Activated T-cell treated with anti-CD3 and anti-CD28 coated beads, Interleukin-2, amount 50 U/mL, for 1 hour (primary cell): ENCODE data around the gene AQP10.
A peak's percentile ranks its signal among the peaks of the same experiment; 100 is the strongest.
"Not testable (repeated sequence)": the region's sequence is repeated elsewhere in the genome, so short reads cannot be mapped to it uniquely, and the experiment has no call there.

Experiments used
- DNase-seq: peaks from one replicate; pipeline ENCODE4 v3.0.0-alpha.2; 2020

Gene AQP10

DNA sequence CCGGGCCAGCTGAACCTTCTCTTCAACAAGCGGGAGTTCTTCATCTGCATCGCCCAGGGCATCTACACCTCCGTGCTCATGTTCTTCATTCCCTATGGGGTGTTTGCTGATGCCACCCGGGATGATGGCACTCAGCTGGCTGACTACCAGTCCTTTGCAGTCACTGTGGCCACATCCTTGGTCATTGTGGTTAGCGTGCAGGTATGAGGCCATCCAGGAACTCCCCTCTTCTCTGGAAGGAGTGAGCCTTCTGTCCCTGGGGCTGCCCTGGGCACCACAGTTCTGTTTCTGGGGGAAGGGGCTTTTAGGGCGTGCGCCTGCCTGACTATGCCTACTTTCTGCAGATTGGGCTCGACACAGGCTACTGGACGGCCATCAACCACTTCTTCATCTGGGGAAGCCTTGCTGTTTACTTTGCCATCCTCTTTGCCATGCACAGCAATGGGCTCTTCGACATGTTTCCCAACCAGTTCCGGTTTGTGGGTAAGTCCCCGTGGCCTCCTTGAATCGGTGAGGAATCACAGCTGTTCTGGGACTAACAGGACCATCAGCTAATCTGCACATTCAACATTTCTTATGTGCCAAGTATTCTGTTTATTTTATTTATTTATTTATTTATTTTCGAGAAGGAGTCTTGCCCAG lies 25.5 kb downstream of the AQP10 start:
- no peak for DNase-seq

DNA sequence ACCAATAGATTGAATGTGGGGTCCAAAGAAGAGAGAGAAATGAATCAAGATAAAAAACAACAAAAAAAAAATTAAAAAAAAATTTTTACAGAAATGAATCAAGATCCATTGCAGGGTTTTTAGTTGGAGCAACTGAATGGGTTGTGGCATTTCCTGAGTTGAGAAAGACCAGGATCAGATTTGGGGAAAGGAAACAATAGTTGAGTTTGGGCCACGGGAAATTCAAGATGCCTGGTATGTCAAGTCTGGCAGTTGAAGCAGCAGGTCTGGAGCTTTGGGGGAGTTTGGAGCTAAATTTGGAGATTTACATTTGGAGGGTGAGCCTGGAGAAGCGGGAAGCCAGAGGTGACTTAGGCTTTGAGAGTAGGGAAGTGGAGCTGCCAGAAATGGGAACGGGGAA lies 27.1 kb downstream of the AQP10 start:
- no peak for DNase-seq

DNA sequence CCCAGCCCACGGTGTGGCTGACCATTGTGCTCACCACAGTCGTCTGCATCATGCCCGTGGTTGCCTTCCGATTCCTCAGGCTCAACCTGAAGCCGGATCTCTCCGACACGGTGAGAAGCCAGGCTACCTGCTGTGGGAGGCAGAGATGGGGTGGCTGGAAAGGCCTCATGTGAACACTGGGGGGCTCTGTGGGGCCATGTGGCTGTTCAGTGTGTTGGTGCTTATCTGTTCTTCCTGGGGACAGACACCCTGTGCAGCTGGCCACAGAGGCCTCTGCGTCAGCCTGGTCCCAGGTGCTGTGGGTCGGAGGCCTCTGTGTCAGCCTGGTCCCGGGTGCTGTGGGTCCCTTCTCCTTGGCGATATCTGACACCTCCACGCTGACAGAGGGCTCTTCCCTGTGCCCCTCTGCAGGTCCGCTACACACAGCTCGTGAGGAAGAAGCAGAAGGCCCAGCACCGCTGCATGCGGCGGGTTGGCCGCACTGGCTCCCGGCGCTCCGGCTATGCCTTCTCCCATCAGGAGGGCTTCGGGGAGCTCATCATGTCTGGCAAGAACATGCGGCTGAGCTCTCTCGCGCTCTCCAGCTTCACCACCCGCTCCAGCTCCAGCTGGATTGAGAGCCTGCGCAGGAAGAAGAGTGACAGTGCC lies 27.7 kb downstream of the AQP10 start:
- no peak for DNase-seq

DNA sequence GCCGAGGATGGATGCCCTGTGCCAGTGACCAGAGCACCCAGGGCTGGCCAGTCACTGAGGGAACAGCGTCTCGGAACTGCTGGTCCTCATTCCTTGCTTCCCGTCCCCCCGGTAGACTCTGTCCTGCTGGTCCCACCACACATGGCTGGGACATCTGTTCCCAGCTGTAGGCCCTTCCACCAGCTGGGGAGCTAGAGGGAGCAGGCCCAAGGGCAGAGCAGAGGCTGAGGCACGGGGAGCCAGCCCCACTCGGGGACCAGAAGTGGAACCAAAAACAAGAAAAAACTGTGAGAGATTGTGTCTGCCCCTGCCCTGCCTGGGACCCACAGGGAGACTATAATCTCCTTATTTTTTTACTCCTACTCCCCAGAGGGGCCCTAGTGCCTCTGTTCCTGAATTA lies 28.2 kb downstream of the AQP10 start:
- no peak for DNase-seq

DNA sequence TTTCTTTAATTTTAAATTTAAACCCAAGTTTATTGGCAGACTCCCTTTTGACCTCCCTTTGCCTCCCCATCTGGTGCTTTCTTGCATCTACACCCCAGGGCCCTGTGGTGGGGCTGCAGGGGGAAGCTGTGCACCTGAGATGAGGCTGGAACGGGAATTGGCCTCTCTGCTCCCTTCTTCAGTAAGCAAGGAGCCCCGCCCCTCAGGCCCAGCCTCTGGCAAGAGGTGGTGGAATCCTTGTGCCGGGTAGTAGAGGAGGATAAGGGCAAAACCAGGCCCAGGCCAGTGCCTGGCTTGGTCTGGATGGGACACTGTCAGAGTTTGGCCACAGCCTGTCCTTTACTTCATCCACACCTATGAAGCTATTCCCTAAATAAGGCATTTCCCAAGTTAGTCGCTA lies 29.5 kb downstream of the AQP10 start:
- no peak for DNase-seq

DNA sequence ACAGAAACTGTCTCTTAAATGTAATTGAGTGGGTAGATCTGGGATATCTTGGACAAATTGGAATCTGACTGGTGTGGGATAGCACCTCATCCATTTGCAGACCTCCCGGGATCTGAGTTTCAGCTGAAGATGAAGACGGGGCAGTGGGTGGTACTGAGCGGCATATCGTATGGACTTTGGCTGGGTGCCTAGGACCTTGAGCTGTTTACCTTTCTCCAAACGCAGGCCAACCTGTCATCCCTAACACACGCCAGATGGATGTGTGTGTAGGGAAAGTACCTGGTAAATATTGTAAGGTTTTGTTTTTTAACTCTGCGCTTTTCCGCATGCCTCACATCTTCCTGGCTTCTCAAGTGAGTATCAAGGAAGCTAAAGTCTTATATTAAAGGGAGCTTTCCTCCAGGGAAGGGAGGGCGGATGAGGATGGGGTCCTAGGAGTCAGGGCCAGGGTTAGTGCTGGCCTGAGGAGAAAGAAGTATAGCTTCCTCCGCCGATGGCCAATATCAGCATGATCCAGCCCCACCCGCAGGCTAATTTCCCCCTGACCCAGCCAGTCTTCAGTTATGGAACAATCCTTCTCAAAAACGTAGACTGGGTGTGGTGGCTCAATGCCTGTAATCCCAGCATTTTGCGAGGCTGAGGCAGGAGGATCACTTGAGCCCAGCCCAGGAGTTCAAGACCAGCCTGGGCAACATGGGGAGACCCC lies 30.6 kb downstream of the AQP10 start:
- DNase-seq: no peak

DNA sequence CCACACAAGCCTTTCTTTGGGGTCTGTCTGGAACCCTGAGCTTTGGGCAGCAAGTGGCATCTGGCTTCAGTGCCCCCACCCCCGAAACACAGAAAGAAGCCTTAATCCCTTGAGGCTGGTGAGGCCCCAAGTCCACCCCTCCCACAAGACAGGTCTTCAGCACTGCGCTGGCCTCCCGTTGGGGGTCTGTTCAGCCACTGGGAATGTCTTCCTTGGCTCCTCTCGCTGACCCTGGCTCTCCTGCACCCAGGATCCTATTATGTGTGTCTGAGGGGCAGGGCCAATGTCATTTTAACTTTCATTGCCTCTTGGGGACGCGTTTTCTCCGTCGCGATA lies 31.3 kb downstream of the AQP10 start:
- no peak for DNase-seq

DNA sequence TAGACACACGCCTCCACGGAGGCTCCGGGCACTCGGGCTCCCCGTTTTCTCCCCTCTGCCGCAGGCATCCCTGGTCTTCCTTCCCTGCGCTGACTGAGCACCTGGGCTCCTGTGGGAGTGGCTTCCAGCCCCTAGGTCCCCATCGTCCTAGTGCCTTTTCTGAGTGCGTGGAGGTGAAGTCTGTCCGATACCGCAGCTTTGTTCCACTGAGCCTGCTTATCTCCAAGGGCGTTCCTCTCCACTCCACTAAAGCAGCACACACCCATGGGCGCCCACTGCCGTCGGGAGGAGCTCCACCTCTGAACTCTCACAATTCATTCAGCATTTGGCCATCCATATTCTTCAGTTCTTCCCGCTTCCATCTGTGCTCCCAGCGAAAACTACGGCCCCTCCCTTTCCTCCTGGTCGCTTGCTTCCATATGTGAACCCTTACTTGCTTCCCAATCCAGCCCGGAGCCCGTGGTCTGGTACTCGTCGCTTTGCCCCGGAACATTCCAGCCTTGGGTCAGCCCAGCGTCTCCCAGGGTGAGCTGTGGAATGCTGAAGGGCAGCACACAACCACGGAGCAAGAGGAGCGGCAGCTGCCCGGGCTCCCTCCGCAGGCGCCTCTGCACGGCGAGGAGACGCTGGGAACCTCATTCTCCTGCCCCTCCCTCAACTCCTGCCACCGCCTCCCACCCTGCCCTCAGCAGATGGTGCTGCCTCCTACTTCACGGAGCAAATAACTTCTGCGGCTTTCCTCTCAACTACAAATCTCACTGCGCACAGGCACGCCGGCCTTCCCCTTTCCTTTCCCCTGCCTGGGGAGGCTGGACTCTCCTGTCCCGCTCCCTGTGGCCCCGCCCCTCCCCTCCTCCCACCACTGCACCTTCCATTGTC lies 31.9 kb downstream of the AQP10 start:
- peak; percentile 55 for DNase-seq

DNA sequence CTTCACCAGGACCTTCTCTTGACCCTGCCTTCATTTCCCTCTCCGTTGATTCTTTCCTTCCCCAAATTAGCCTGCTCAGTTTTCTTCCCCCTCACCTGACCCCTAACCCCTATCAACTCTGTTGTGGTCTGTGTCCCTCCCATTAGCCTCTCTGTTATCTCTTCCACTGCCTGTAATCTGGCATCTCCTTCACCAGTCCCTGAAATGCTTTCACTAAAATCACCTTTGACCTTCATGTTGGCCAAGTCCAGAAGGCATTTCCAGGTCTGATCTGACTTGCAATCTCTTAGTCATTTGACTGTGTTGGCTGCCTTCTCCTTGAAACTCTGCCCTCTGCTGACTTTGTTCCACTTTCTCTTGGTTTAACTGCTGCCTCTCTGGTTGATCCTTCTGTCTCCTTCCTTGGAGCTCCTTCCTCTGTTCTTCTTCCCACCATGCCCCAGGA lies 32.6 kb downstream of the AQP10 start:
- DNase-seq: no peak

DNA sequence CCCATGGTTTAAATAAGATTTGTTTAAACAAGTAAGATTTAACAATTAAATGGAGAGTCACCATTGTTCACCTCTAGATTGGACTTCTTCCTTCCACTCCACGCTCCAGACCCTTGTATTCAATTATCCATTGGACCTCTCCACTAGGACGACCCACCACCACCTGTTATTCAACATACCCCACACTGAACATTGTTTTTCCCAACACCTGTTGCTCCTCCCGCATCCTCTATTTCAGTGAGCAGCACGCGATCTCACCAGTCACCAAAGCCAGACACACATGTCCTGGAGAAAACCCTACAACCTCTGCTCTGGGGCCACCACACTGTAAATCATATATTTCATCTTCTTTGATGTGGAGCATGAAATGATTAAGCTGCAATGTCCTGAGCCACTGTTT lies 33.1 kb downstream of the AQP10 start:
- DNase-seq: no peak

DNA sequence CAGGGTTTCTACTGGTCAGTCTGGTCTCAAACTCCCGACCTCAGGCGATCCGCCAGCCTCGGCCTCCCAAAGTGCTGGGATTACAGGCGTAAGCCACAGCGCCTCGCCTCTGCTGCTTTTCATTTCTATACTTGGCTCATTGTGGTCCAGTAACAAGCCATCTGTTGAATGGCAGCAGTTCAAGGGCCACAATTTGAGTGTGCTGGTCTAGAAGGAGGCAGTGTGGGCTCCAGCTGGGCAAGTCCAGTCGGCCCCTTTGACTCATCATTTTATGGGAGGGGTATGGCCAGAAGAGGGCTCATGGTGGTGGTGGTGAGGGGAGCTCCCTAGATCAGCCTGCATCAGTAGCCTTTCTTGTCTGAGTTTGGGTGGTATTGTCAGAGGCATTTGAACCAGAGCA lies 37.6 kb downstream of the AQP10 start:
- DNase-seq: no peak

DNA sequence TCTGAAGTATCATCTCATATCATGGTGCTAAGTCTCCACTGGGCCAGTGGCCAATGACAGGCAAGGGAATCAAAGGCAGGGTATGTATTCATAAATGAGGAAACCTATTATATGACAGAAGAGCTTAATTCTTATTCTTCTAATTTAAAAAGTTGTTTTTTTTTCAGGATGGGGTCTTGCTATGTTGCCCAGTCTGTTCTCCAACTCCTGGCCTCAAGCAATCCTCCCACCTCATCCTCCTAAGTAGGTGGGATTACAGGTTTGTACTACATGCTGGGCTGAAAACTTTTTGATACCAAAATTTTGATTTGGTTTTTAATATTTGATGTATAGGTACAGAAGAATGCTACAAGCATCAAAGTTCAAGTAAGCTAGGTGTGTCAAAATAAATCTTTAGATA lies 39.4 kb downstream of the AQP10 start:
- DNase-seq: no peak

DNA sequence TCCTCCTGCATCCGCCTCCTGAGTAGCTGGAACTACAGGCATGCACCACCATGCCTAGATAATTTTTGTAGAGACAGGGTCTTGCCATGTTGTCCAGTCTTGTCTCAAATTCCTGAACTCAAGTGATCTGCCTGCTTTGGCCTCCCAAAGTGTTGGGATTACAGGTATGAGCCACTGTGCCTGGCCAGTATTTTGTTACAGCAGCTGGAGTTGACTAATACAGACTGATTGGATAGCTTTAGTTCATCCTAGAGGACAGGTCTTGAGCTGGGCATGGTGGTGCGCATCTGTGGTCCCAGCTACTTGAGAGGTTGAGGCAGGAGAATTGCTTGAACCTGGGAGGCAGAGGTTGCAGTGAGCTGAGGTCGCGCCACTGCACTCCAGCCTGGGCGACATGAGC lies 40.0 kb downstream of the AQP10 start:
- not testable (repeated sequence) for DNase-seq

DNA sequence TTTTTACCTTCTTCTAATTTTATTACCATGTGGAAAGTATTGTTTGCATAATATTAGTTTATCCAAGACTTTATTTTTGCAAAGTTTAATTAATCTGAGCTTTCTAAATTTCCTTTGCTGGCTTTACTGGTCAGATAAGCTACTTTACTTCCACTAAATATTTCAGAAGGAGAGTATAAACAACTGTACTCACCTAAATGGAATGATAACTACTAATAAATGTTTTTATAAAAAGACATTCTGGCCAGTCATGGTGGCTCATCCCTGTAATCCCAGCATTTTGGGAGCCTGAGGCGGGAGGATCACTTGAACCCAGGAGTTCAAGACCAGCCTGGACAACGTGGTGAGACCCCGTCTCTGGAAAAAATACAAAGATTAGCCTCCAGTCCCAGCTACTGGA lies 40.5 kb downstream of the AQP10 start:
- no peak for DNase-seq

DNA sequence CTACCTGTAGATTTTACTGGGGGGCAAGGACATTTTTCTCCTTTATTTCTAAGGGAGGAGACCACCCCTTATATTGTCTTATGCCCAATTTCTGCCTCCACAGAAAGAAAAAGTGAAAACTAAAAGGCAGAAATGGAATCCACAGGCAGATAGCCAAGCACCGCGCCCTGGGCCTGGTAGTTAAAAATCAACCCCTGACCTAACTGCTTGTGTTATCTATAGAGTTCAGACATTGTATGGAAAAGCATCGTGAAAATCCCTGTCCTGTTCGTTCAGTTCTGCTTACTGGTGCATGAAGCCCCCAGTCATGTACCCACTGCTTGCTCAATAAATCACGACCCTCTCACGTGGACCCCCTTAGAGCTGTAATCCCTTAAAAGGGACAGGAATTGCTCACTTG lies 50.5 kb downstream of the AQP10 start:
- DNase-seq: no peak

DNA sequence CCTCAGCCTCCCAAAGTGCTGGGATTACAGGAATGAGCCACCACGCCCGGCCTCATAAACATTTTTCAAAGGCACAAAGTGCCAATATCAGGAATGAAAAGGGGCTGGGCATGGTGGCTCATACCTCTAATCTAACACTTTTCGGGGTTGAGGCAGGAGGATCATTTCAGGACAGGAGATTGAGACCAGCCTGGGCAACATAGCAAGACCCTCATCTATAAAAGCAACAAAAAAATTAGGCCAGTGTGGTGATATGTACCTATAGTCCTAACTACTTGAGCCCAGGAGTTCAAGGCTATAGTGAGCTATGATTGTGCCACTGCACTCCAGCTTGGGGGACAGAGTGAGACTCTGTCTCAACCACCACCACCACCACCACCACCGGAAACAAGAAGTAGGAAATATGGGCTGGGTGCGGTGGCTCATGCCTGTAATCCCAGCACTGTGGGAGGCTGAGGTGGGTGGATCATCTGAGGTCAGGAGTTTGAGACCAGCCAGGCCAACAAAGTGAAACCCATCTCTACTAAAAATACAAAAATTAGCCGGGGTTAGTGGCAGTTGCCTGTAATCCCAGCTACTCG lies 53.0 kb downstream of the AQP10 start:
- DNase-seq: not testable (repeated sequence)
